Panc1 (cell line): ENCODE results near the gene CYP4B1. TPM values are rescaled to one million over a fixed set of nuclear protein-coding genes. Genes with fewer than 3 reads are reported as not detected.

Experiments used
- ATAC-seq: fragments of 200-7000 bp; cut with Tn5 transposase; 2 replicates; pipeline ENCODE4 v1.9.1; 2020; ENCODE audit warnings: mild to moderate bottlenecking, moderate library complexity
- BruUV-seq: library from RNA; stranded (reverse); fragments of 400-500 nt; replicated peaks from 2 replicates; lab custom pipeline; 2021; lab: Mats Ljungman, UMichigan
- CTCF ChIA-PET: fragments of 300-600 bp; sonication (Branson Sonifier 250); formaldehyde crosslinking; loops from one replicate; lab custom pipeline; 2022; ENCODE audit warnings: antibody characterized with exemption; lab: Charles Lee
- POLR2A ChIA-PET: fragments of 300-600 bp; sonication (Branson Sonifier 250); formaldehyde crosslinking; loops from one replicate; lab custom pipeline; 2022; ENCODE audit warnings: antibody characterized with exemption; lab: Charles Lee
- DNase-seq: peaks from one replicate; pipeline ENCODE4 v3.0.0-alpha.2; 2010; ENCODE audit warnings: low read depth, low spot score
- H3K27ac ChIP-seq: 2 replicates; pipeline ENCODE4 v1.5.1; 2011; ENCODE audit warnings: mild to moderate bottlenecking, low read length, inconsistent platforms
- H3K27me3 ChIP-seq: fragments of 200-500 bp; sonication (Bioruptor generic); 2 replicates; pipeline ENCODE4 v1.6.0; 2014; ENCODE audit warnings: low read length, inconsistent platforms; ENCODE audit not compliant: control insufficient read depth, insufficient read depth
- H3K36me3 ChIP-seq: fragments of 200-500 bp; sonication (Bioruptor generic); 2 replicates; pipeline ENCODE4 v1.5.1; 2014; ENCODE audit warnings: inconsistent platforms, mild to moderate bottlenecking, low read length, moderate library complexity; ENCODE audit not compliant: control insufficient read depth, insufficient read depth
- H3K4me1 ChIP-seq: 2 replicates; pipeline ENCODE4 v1.5.1; 2011; ENCODE audit warnings: inconsistent platforms, mild to moderate bottlenecking, low read length, moderate library complexity; ENCODE audit not compliant: control insufficient read depth, insufficient read depth
- H3K4me3 ChIP-seq, 2 experiments: 2 replicates each; pipeline ENCODE4 v1.5.1; 2011 to 2012; ENCODE audit warnings: low read depth in 2 of 2, low read length in 2 of 2, mild to moderate bottlenecking in 2 of 2, inconsistent platforms in 1 of 2, moderate library complexity in 1 of 2
- H3K9me3 ChIP-seq: fragments of 200-500 bp; sonication (Bioruptor generic); 2 replicates; pipeline ENCODE4 v1.5.1; 2014; ENCODE audit warnings: low read depth, mild to moderate bottlenecking, inconsistent platforms, low read length, moderate library complexity; ENCODE audit not compliant: control insufficient read depth, insufficient read depth
- POLR2AphosphoS5 ChIP-seq: IDR thresholded peaks from 2 replicates; pipeline ENCODE4 v1.6.1; 2012; ENCODE audit warnings: mild to moderate bottlenecking, low read depth, low read length, moderate library complexity
- REST ChIP-seq, 2 experiments: IDR thresholded peaks; 2 replicates each; pipeline ENCODE4 v1.6.1; 2011 to 2012; ENCODE audit warnings: low read depth in 2 of 2, control low read depth in 1 of 2, low read length in 1 of 2, mild to moderate bottlenecking in 1 of 2, moderate library complexity in 1 of 2; ENCODE audit not compliant: insufficient read depth in 1 of 2
- SIN3A ChIP-seq: IDR thresholded peaks from 2 replicates; pipeline ENCODE4 v1.6.1; 2012; ENCODE audit warnings: low read depth, mild to moderate bottlenecking, low read length, moderate library complexity, borderline replicate concordance; ENCODE audit not compliant: insufficient read depth
- TCF7L2 ChIP-seq: IDR thresholded peaks from 2 replicates; pipeline ENCODE4 v1.6.1; 2011; ENCODE audit warnings: mild to moderate bottlenecking, low read depth, low read length, inconsistent platforms
- in situ Hi-C: cut with HindIII; loops from 2 replicates; pipeline ENCODE4 v1.10.0; 2016; ENCODE audit warnings: low sequenced_read_pairs, low pct_unique_long_range_greater_than_20kb
- intact Hi-C: fragments of 100-400 bp; cut with micrococcal nuclease; formaldehyde crosslinking; loops from one replicate; pipeline ENCODE4 v1.10.0; 2022; ENCODE audit not compliant: unreplicated experiment
- total RNA-seq: library from RNA; stranded (reverse); gene quantifications from one replicate; pipeline ENCODE4 v1.2.1, GENCODE V29; 2021; ENCODE audit not compliant: unreplicated experiment
- TF ChIP-seq, protein P1 (sequence below): fragments of 450-650 bp; IDR thresholded peaks from 2 replicates; pipeline ENCODE4 v1.5.1; 2017; ENCODE audit warnings: mild to moderate bottlenecking

The CYP4B1 gene
- total RNA-seq, 1 experiment from 2014 or later: not detected

GRCh38 chr1:46801323-46802055 lies 2.6 kb downstream of the CYP4B1 start:
- in situ Hi-C loops: no loop called here
- ChIA-PET POLR2A (no interaction called here), CTCF (no interaction called here)
- Histone ChIP-seq H3K9me3 (no peaks in the 10 kb centered on the region), H3K36me3 (no peaks in the 10 kb centered on the region), H3K4me3 (no peak overlapping the region), H3K4me1 (no peaks in the 10 kb centered on the region), H3K27ac (no peak overlapping the region), H3K27me3 (peaks cover 2% of the 10 kb centered on the region; the same call in 1 of the 2 replicates)
- DNase-seq (no peak), ATAC-seq (no peak)
- no TSS peak for BruUV-seq
- TF ChIP-seq POLR2AphosphoS5 (no peak), REST (IDR thresholded peaks at IDR 0.05; ENCODE audit: insufficient read depth in 1 of 2, low read depth in 2 of 2, low read length in 1 of 2) (no peak), SIN3A (no peak), TCF7L2 (no peak)
- TF ChIP-seq, protein P1, sequence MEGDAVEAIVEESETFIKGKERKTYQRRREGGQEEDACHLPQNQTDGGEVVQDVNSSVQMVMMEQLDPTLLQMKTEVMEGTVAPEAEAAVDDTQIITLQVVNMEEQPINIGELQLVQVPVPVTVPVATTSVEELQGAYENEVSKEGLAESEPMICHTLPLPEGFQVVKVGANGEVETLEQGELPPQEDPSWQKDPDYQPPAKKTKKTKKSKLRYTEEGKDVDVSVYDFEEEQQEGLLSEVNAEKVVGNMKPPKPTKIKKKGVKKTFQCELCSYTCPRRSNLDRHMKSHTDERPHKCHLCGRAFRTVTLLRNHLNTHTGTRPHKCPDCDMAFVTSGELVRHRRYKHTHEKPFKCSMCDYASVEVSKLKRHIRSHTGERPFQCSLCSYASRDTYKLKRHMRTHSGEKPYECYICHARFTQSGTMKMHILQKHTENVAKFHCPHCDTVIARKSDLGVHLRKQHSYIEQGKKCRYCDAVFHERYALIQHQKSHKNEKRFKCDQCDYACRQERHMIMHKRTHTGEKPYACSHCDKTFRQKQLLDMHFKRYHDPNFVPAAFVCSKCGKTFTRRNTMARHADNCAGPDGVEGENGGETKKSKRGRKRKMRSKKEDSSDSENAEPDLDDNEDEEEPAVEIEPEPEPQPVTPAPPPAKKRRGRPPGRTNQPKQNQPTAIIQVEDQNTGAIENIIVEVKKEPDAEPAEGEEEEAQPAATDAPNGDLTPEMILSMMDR: no peak
- intact Hi-C loops: no loop called here

DNA sequence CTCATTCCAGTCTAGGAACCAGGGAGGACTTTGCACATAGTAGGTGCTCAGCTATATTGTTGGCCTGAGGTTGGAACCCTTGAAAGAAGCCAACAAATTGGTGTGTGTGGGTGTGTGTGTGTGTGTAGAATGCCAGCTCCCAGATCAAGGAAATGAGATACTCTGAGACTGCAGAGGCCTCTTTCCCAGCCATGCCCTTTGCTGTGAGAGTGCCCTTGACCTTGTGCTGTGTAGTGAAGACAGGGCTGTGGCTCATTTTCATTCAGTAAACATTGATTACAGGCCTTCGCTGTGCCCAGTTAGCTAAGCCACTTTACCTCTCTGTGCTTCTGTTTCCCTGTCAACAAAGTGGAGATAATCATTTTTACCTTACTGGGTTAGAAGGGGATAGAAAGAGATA lies 3.2 kb downstream of the CYP4B1 start:
- Histone ChIP-seq H3K9me3 (no peaks in the 10 kb centered on the region), H3K4me1 (no peaks in the 10 kb centered on the region), H3K4me3 (no peak overlapping the region), H3K36me3 (no peaks in the 10 kb centered on the region), H3K27me3 (peaks cover 2% of the 10 kb centered on the region; the same call in 1 of the 2 replicates), H3K27ac (no peak overlapping the region)
- ChIA-PET CTCF (no interaction called here), POLR2A (no interaction called here)
- DNase-seq (no peak), ATAC-seq (no peak)
- intact Hi-C loops: no loop called here
- BruUV-seq: no TSS peak
- in situ Hi-C loops: no loop called here
- TF ChIP-seq SIN3A (no peak), REST (IDR thresholded peaks at IDR 0.05; ENCODE audit: insufficient read depth in 1 of 2, low read depth in 2 of 2, low read length in 1 of 2) (no peak), POLR2AphosphoS5 (no peak)
- TF ChIP-seq, protein P1: no peak
